T-helper 2 cell treated with Interferon-gamma antibody and Interleukin-4, amounts not matched to agents 100 ng/mL and 5 ng/mL, for 36 hours (primary cell): ENCODE measurements around the gene ITGA2B. TPM values are rescaled to one million over a fixed set of nuclear protein-coding genes. Genes with fewer than 3 reads are reported as not detected.

ENCODE experiments used
- intact Hi-C: fragments of 100-400 bp; cut with micrococcal nuclease; formaldehyde crosslinking; loops from one replicate; pipeline ENCODE4 v1.15.1; 2023
- total RNA-seq: library from RNA; stranded (reverse); gene quantifications from 2 replicates; pipeline ENCODE4 v1.2.3, GENCODE V29; 2022

The ITGA2B gene
- total RNA-seq, 1 donor from 2014 or later = 0.39 TPM

DNA sequence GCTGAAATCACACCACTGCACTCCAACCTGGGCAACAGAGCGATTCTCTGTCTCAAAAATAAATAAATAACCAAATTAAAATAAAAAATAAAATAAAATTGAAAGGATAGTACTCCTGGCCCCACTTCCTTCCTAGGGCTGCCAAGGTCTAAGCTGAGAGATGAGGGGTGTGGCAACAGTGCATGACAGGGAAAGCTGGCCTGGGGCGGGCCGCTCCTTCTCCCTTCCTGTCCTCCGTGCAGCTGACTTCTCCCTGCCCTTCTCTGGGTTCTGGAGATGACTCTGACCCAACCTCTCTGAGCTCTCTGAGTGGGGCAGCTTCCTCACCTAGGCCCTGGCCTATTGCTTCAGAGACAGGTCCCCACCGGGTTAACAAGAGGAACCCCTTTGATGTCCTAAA lies 56.1 kb downstream of the ITGA2B start:
- intact Hi-C loops = no loop called here

DNA sequence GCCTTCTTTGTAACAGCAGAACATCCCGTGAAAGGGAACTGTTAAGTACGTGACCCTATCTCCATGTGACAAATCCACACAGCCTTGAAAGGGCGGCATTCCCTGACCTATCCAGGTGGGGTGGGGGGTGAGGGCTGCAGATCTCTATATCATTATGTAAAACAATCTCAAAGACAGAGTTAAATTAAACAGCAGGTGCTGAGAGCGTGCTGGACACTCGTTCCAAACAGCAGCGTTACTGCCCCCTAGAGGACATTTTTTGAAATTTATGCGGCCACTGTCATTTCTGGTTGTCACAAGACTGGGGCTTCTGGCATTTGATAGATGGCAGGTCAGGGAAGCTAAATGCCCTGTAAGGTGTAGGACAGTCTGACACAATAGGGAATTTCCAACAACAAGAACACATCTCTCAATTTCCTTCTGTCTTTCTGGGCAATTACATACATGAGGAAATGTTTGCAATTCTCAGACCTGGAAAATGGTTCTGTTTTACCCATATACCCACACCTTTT lies 58.1 kb downstream of the ITGA2B start:
- intact Hi-C loops = loop anchor here (1.0 to 2.0 kb wide), 3 partner anchors 13 to 121 kb away; partner anchors contain the start of gene GRN

DNA sequence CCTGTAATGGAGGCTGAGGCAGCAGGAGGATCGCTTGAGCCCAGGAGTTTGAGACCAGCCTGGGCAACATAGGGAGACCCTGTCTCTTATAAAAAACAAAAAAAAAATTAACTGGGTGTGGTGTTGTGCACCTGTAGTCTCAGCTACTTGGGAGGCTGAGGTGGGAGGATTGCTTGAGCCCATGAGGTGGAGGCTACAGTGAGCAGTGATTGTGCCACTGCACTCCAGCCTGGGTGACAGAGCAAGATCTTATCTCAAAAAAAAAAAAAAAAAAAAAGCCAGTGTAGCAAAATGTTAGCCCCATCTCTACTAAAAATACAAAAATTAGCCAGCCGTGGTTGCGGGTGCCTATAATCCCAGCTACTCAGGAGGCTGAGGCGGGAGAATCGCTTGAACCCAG lies 59.2 kb downstream of the ITGA2B start:
- intact Hi-C loops = loop anchor here (2.0 kb wide), 1 partner anchor 15 kb away; the partner anchor contains the start of gene GRN

DNA sequence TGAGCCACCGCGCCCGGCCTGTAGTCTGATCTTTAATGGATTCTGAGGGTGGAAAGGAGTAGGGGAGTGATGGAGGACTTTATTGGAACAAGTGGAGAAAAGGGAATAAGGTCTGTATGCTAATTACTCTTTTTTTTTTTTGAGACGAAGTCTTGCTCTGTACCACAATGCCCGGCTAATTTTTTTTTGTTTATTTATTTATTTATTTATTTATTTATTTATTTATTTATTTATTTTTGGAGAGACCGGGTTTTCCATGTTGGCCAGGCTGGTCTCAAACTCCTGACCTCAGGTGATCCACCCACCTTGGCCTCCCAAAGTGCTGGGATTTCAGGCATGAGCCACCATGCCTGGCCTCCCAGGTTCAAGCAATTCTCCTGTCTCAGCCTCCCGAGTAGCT lies 59.9 kb downstream of the ITGA2B start:
- intact Hi-C loops = loop anchor here (5.0 kb wide), 2 partner anchors 262 to 1652 kb away; partner anchors contain the start of genes LSM12 and PLEKHH3

DNA sequence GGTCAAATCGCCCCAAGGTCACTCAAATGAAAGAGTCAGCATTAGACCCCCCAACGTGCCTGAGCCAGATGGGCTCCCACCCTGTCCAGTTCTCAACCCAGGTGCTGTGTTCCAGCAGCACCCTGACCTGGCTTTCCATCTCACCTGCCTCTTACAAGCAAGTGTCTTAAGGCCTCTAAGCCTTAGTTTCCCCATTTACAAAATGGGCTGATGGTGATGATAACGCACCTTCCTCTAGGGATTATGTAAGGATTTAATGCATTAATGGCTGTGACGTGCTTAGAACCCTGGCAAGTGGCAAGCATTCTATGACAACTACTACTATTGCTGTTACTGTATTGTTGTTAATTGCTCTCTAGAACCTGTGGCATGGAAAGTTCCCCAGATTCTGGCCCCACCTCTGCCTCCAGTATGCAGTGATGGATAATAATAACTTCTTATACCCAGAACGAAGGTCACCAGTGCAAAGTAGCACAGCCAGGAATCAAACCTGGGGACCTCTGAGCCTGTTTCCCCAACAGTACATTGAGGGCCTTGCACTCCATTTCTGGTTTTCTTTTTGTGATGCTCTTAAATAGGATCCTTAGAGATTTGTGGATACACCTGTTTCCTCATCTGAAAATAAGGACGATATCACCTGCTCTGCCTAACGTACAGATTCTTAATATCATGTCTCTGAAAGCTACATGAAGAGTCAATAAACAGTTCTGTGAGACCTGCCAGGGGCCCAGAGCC lies 61.6 kb downstream of the ITGA2B start:
- intact Hi-C loops = loop anchor here (1.0 to 5.0 kb wide), 3 partner anchors 205 to 1651 kb away; partner anchors contain the start of genes HDAC5, LSM12 and PLEKHH3

DNA sequence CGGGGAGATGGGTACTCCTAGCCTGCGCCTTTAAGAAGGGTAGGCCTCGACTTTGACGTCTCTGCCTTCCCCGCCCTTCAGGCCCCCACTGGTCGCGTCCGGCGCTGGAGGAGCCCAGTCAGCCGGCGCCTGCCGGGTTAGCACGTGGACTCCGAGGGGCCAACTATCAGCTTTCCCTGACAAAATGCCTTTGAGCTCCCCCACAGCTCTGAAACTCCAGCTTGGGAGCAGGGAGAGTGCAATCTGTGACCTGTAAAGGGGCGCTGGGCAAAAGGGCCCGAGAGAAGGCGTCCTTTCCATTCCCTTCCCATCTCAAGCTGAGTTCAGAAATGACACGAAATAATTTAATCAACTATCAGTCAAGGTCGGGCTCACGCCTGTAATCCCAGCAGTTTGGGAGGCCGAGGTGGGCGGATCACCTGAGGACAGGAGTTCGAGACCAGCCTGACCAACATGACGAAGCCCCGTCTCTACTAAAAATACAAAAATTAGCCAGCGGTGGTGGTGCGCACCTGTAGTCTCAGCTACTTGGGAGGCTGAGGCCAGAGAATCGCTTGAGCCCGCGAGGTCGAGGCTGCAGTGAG lies 62.5 kb downstream of the ITGA2B start:
- intact Hi-C loops = loop anchor here (1.0 to 5.0 kb wide), 3 partner anchors 204 to 1650 kb away; partner anchors contain the start of genes HDAC5, LSM12 and PLEKHH3

DNA sequence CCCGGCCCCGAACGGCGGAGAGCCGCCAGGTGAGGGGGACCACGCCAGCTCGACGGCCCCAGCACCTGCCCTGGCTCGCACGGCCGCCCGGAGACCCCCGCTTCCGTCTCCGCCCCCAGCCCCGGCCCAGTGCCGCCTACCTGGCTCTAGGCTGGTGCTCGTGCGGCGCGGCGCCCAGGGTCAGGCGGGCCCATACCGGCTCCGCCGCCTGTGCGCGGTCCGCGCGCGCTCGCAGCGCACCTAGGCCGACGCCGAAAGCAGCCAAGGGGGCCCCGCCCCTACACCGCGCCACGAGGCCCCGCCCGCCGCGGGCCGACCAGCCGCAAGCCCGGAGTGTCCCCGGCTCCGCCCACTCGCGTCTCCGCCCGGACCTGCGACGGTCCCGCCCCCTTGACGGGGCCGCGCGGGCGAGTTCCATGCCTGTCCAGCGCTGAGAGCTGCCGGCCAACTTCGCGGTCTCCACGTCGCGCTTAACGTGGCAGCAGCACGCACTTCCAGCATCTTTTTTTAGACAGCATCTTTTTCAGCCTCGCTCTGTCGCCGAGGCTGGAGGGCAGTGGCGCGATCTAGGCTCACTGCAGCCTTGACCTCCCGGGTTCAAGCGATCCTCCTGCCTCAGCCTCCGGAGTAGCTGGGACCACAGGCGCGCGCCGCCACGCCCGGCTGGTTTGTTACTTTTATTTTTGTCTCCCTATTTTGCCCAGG lies 64.7 kb downstream of the ITGA2B start, which contains the start of gene SLC25A39:
Gene SLC25A39 (minus strand): TSS at position 253 of the 705 bp plus-strand sequence. CDS start 1,261 bp downstream, outside the sequence.
- intact Hi-C loops = loop anchor here (1.0 to 5.0 kb wide), 6 partner anchors 16 to 1647 kb away; partner anchors contain the start of genes HROB, LSM12, PLEKHH3 and RUNDC3A

DNA sequence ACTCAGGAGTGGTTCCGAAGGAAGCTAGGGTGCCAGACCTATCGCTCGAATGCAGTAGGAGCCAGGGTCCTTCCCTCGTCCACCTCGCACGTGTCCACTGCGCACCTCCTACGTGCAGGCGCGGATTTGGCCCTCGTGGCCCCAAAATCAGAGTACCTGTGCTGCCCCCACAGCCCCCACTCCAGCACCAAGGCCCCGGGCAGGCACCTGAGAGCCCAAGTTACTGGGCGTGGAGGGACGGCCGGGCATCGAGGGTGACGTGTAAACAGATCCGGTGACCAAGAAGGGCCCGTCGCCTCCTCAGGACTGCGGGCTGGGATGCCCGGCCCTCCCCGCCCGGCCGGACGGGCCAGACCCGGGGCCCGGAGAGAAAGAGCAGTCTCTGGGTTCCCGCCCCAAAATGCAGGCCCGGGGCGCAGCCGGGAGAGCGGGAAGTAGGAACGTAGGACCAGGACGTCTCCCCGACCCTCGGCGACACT lies 65.3 kb downstream of the ITGA2B start:
- intact Hi-C loops = loop anchor here (2.0 kb wide), 3 partner anchors 15 to 113 kb away; partner anchors contain the start of genes RUNDC3A and UBTF

DNA sequence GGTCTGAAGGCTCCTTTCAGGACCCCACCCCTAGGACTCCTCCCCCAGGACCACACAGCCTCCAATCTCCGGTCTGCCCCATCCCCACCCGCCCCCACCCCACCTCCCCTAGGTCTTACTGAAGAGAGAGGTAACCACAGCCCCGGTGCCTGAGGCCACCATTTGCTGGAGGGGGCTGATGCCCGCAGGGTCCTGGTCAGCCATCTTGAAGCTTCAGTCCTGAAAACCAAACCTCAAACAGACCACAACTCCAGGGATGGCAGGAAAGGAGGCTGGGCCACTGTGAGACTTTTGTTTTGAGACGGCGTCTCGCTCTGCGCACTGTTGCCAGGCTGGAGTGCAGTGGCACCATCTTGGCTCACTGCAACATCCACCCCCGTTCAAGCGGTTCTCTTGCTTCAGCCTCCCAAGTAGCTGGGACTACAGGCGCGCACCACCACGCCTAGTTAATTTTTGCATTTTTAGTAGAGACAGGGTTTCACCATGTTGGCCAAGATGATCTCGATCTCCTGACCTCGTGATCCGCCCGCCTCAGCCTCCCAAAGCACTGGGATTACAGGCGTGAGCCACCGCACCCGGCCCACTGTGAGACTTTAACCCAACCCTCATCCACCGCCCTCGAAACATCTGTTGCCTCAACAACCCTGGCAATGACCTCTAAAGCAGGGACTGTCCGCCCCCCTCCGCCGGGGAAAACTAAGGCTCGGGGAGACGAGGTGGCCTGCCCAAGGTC lies 65.9 kb downstream of the ITGA2B start:
- intact Hi-C loops = loop anchor here (2.0 kb wide), 3 partner anchors 15 to 113 kb away; partner anchors contain the start of genes RUNDC3A and UBTF

DNA sequence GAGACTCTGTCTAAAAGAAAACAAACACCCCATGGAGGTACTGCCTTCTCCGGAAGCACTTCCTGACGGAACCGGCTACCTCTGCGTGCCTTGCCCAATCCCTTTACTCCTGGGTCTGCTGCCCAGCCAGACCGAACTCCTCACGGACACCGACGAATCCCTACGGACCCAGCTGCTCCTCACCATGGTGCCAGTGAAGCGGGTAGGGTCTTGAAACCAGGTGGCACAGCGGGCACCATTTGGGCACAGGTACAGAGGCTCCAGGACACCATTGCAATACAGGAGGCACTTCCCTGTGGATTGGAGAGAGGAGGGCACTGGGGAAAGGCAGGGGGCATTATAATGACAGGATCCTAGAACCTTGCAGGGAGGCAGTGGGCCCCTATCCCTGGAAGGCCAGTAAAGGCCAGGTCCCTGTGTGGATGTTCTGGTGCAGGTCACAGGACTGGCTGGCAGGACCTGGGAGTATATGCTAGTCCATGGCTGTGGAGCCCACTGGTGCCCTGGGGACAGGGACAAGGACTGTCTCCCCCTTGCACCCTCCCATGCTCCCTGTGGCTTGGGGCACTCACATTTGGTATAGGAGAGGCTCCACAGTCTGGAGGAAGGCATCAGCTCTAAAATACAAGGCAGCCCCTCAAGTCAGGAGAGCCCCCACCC lies 67.1 kb downstream of the ITGA2B start:
- intact Hi-C loops = no loop called here

Other genes with a start within 250 kb of the ITGA2B start
- 14.3 and 15.2 TPM in 2 replicates for gene HROB, start 247.7 kb downstream of the ITGA2B start, total RNA-seq
- gene ASB16, start 218.9 kb downstream of the ITGA2B start, total RNA-seq = 0.75 TPM in 1 of 2 replicates, not detected in the other
- 29.7 and 31.1 TPM in 2 replicates for gene TMUB2, start 202.7 kb downstream of the ITGA2B start, total RNA-seq
- 116 TPM in 2 replicates for gene ATXN7L3, start 189.8 kb downstream of the ITGA2B start, total RNA-seq
- 168 and 172 TPM in 2 replicates for gene UBTF, start 170.0 kb downstream of the ITGA2B start, total RNA-seq
- not detected in 2 replicates for gene SLC4A1, start 121.5 kb downstream of the ITGA2B start, total RNA-seq
- gene RUNDC3A, start 81.0 kb downstream of the ITGA2B start, total RNA-seq = 0.11 and 0.20 TPM in 2 replicates
- 110 TPM in 2 replicates for gene SLC25A39, start 64.8 kb downstream of the ITGA2B start, total RNA-seq
- 41.7 and 44.2 TPM in 2 replicates for gene GRN, start 44.3 kb downstream of the ITGA2B start, total RNA-seq
- 0.16 and 0.34 TPM in 2 replicates for gene FAM171A2, start 25.8 kb downstream of the ITGA2B start, total RNA-seq
- gene GPATCH8, start 113.8 kb upstream of the ITGA2B start, total RNA-seq = 43.7 and 49.2 TPM in 2 replicates
- 0.30 and 0.52 TPM in 2 replicates for gene FZD2, start 167.8 kb upstream of the ITGA2B start, total RNA-seq